ENCODE measurements around the gene UQCR10.

Gene UQCR10

DNA sequence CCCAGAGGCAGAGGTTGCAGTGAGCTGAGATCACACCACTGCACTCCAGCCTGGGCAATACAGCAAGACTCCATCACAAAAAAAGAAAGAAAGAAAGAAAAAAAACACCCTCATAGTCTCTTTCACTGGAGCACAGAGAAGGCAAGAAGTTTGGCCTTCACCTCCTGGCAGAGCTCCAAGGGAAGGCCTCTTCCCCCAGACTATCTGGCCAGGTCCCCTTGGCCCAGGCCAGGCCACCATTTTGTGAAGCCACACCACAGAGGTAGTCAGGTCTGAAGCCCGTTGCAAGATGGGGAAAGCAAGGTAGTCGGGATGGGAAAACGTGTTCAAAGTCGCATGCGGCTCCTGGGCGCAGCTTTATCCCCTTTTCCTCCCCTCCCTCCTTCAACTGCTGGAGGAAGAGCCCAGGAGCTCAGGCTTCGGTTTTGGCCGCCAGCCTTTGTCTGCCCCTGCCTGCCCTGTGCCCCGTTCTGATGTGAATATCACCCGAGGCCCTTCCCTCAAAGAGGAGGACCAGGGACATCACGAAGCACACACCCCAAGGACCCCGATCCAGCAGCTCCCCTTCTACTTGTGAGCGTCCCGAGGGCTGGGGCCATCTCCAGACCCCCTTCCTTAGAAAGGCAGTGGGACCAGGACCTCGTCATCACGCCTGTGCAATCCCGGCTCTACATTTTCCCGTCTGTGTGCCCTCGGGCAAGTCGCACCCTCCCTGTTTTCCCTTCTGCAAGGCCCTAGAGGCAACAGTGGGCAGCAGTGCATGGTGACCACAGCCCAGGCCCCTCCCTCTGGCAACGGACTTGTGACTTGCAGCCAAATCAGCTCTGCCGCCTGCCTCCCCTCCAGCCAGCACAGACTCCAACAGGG is 29.7 kb upstream of the UQCR10 start:
- DNase-seq (ENCODE audit: low read depth): no peak
- TF ChIP-seq, protein P1, sequence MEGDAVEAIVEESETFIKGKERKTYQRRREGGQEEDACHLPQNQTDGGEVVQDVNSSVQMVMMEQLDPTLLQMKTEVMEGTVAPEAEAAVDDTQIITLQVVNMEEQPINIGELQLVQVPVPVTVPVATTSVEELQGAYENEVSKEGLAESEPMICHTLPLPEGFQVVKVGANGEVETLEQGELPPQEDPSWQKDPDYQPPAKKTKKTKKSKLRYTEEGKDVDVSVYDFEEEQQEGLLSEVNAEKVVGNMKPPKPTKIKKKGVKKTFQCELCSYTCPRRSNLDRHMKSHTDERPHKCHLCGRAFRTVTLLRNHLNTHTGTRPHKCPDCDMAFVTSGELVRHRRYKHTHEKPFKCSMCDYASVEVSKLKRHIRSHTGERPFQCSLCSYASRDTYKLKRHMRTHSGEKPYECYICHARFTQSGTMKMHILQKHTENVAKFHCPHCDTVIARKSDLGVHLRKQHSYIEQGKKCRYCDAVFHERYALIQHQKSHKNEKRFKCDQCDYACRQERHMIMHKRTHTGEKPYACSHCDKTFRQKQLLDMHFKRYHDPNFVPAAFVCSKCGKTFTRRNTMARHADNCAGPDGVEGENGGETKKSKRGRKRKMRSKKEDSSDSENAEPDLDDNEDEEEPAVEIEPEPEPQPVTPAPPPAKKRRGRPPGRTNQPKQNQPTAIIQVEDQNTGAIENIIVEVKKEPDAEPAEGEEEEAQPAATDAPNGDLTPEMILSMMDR (conservative IDR thresholded peaks at IDR 0.05; ENCODE audit: low read depth, low read length): no peak
- H3K4me3 ChIP-seq (ENCODE audit: low read length): no peak overlapping the region

DNA sequence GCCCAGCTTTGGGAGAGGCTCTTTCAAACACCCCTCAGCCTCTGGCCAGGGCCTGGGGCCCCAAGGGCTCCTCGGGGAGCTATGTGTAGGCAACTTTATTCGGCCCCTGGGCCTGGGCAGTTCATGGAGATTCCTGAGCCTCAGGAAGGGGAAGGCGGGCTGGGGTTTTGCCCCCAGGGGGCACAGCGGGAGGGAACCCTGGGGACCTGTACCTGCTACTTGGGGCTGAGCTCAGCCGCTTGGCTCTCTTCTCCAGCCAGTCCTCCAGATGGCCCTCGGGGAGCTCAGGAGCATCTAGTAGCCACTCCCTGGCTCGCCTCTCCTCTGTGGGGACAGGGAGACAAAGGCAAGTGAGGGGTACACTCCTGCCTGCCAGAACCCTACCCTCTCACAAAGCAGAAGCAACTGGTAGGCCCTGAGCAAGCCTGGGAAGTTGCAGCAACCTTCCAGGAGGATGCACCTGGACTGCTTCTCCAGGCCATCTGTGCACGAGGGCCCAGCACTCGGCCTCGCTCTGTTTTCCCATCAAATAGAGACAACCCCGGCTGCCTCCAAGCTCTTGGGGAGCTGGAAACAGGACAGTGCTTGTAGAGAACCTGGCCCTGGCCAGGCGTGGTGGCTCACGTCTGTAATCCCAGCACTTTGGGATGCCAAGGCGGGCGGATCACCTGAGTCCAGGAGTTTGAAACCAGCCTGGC is 28.9 kb upstream of the UQCR10 start:
- H3K4me3 ChIP-seq (ENCODE audit: low read length): no peak overlapping the region
- no peak for DNase-seq (ENCODE audit: low read depth)
- TF ChIP-seq, protein P1 (conservative IDR thresholded peaks at IDR 0.05; ENCODE audit: low read depth, low read length): no peak

DNA sequence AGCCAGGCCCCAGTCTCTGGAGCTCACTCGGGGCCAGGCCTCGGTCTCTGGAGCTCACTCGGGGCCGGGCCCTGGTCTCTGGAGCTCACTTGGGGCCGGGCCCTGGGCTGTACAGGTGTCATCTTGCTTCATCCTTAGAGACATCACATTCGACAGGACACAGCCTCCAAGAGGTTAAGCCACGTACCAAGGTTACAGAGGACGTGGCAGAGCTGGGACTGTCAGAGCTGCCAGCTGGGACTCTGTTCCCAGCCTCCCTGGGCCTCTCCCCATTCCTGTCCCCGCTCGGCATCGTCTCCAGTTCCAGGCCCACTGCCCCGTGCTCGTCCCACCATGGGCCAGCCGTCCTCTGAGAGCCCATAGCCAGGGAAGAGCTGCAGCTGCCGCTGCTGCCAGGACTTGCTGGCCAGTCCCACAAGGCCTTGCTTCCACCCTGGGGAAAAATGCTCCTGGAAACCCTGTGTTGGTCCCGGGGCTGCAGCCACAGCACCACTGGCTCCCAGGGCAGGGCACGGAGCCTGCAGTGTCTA is 27.8 kb upstream of the UQCR10 start:
- no peak for DNase-seq (ENCODE audit: low read depth)
- no peak overlapping the region for H3K4me3 ChIP-seq (ENCODE audit: low read length)
- TF ChIP-seq, protein P1 (conservative IDR thresholded peaks at IDR 0.05; ENCODE audit: low read depth, low read length): no peak

DNA sequence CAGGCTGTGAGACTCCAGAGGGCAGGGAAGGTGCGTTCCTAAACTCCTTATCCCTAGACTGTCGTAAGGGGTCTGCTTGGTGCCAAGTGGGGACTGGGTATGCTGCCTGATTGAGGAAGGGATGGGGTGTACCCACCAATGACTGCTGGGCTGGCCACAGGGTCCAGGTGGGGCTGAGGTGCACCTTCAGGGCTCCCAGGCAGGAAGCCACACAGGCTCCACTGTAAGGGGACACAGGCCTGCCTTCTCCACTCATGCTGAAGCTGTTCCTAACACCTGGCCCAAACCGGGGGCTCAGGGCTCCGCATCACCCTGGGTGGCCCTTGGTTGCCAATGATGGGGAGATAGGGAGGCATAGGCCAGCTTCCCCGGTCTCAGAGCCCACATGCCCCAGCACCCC is 27.0 kb upstream of the UQCR10 start:
- no peak overlapping the region for H3K4me3 ChIP-seq (ENCODE audit: low read length)

DNA sequence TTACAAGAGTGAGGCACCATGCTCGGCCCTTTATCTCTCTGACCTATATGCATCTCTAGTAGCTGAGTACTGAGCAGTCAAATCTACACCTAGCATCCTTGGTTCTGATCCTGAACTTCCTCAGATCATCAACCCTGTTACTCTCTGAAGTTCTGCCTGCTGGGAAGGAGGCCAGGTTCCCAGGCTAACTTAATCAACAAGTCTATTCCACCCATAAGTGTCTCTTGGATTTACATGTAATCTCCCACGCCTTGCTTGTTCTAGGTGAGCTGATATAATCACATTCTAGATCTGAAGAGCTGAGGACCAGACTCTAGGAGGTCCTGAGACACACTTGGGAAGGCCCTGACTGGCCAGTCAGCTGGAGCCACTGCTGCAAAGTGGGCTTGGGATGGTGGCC is 25.2 kb upstream of the UQCR10 start:
- TF ChIP-seq, protein P1 (conservative IDR thresholded peaks at IDR 0.05; ENCODE audit: low read depth, low read length): no peak
- DNase-seq (ENCODE audit: low read depth): no peak
- H3K4me3 ChIP-seq (ENCODE audit: low read length): no peak overlapping the region

More for the DNA sequence above, 27.0 kb upstream of the UQCR10 start:
- DNase-seq (ENCODE audit: low read depth): no peak
- TF ChIP-seq, protein P1 (conservative IDR thresholded peaks at IDR 0.05; ENCODE audit: low read depth, low read length): no peak

DNA sequence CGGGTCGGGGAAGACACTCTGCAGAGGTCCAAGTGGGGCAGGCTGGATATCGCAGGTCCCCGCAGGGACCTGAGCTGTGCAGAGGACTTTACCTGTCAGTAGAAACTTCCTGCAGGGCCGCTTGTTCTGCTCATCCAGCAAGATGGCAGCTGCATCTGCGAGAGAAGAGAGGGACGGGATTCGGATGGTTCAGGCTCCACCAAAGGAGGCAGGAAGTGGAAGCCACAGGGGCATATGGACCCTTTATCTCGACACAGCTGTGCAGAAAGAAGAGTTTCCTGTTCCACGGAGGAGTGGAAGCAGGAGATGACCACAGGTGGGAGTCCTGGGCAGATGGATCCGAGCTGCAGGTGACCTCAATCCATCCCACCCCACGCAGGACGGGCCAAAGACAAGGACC is 24.8 kb upstream of the UQCR10 start:
- no peak for DNase-seq (ENCODE audit: low read depth)
- TF ChIP-seq, protein P1 (conservative IDR thresholded peaks at IDR 0.05; ENCODE audit: low read depth, low read length): no peak
- no peak overlapping the region for H3K4me3 ChIP-seq (ENCODE audit: low read length)

All from retinal pigment epithelial cell (primary cell).